IMR-90 (cell line): ENCODE measurements around the gene CARD16. TPM values are rescaled to one million over a fixed set of nuclear protein-coding genes. Genes with fewer than 3 reads are reported as not detected.
A peak's percentile ranks its signal among the peaks of the same experiment; 100 is the strongest.

Source experiments
- ATAC-seq: fragments of 200-7000 bp; cut with Tn5 transposase; 2 replicates; pipeline ENCODE4 v1.9.1; 2020; ENCODE audit warnings: low read depth, mild to moderate bottlenecking, moderate library complexity
- BruUV-seq: library from RNA; stranded (reverse); fragments of 400-500 nt; replicated peaks from 2 replicates; lab custom pipeline; 2021; lab: Mats Ljungman, UMichigan
- CTCF ChIA-PET: fragments of 300-600 bp; formaldehyde crosslinking; extraction: SDS; loops from one replicate; lab custom pipeline; 2021; ENCODE audit warnings: antibody characterized with exemption; lab: Yijun Ruan, JAX
- POLR2A ChIA-PET: fragments of 300-600 bp; sonication (Branson Sonifier 250); formaldehyde crosslinking; loops from one replicate; lab custom pipeline; 2022; ENCODE audit warnings: antibody characterized with exemption; ENCODE audit not compliant: unreplicated experiment; lab: Charles Lee
- DNase-seq: peaks from one replicate; pipeline ENCODE4 v3.0.0; 2013
- H2AFZ ChIP-seq: replicated peaks from 2 replicates; pipeline ENCODE3; 2013; ENCODE audit warnings: low read length, mild to moderate bottlenecking; ENCODE audit not compliant: poor library complexity
- H2AK5ac ChIP-seq: 2 replicates; pipeline ENCODE4 v1.6.1; 2013; ENCODE audit warnings: low read depth, low read length, inconsistent platforms
- H2AK9ac ChIP-seq: replicated peaks from 2 replicates; pipeline ENCODE3; 2013; ENCODE audit warnings: mild to moderate bottlenecking, low read depth, low read length, moderate library complexity; ENCODE audit not compliant: poor library complexity
- H2BK120ac ChIP-seq: 2 replicates; pipeline ENCODE4 v1.6.1; 2013; ENCODE audit warnings: low read depth, low read length, inconsistent platforms
- H2BK15ac ChIP-seq: 3 replicates; pipeline ENCODE4 v1.6.1; 2013; ENCODE audit warnings: low read depth, low read length, inconsistent platforms
- H2BK20ac ChIP-seq: 2 replicates; pipeline ENCODE4 v1.6.1; 2013; ENCODE audit warnings: low read depth, mild to moderate bottlenecking, inconsistent platforms, low read length, moderate library complexity
- H2BK5ac ChIP-seq: 2 replicates; pipeline ENCODE4 v1.6.1; 2013; ENCODE audit warnings: mild to moderate bottlenecking, low read depth, low read length, inconsistent platforms; ENCODE audit not compliant: poor library complexity, severe bottlenecking
- H3K14ac ChIP-seq: replicated peaks from 2 replicates; pipeline ENCODE4 v1.6.1; 2013; ENCODE audit warnings: low read depth, low read length, inconsistent platforms
- H3K18ac ChIP-seq: 2 replicates; pipeline ENCODE4 v1.6.1; 2013; ENCODE audit warnings: low read depth, low read length, control low read depth
- H3K23ac ChIP-seq: 2 replicates; pipeline ENCODE4 v1.6.1; 2013; ENCODE audit warnings: low read depth, low read length, inconsistent platforms
- H3K27ac ChIP-seq: 2 replicates; pipeline ENCODE4 v1.5.1; 2013; ENCODE audit warnings: mild to moderate bottlenecking, control low read depth, low read length; ENCODE audit not compliant: insufficient read depth
- H3K27me3 ChIP-seq: 2 replicates; pipeline ENCODE4 v1.6.1; 2013; ENCODE audit warnings: low read length; ENCODE audit not compliant: control insufficient read depth, insufficient read depth
- H3K36me3 ChIP-seq: 2 replicates; pipeline ENCODE4 v1.6.1; 2013; ENCODE audit warnings: low read length, mixed read lengths; ENCODE audit not compliant: control insufficient read depth, insufficient read depth
- H3K4ac ChIP-seq: 2 replicates; pipeline ENCODE4 v1.6.1; 2013; ENCODE audit warnings: low read depth, low read length, inconsistent platforms
- H3K4me1 ChIP-seq: 2 replicates; pipeline ENCODE4 v1.6.1; 2013; ENCODE audit warnings: low read length, mixed read lengths; ENCODE audit not compliant: control insufficient read depth, insufficient read depth
- H3K4me2 ChIP-seq: 2 replicates; pipeline ENCODE4 v1.6.1; 2013; ENCODE audit warnings: low read depth, mild to moderate bottlenecking, control low read depth, low read length, moderate library complexity
- H3K4me3 ChIP-seq: 2 replicates; pipeline ENCODE4 v1.5.1; 2013; ENCODE audit warnings: low read depth, mild to moderate bottlenecking, control low read depth, low read length, moderate library complexity; ENCODE audit not compliant: insufficient read depth
- H3K56ac ChIP-seq: 2 replicates; pipeline ENCODE4 v1.6.1; 2013; ENCODE audit warnings: low read length, inconsistent platforms; ENCODE audit not compliant: insufficient read depth; ENCODE audit errors: extremely low read depth
- H3K79me1 ChIP-seq, 2 experiments: 2 replicates each; pipeline ENCODE4 v1.6.1; 2013; ENCODE audit warnings: low read length in 2 of 2, inconsistent platforms in 1 of 2, low read depth in 1 of 2
- H3K9ac ChIP-seq: 2 replicates; pipeline ENCODE4 v1.6.1; 2013; ENCODE audit warnings: low read depth, low read length, control low read depth
- H3K9me1 ChIP-seq: 2 replicates; pipeline ENCODE4 v1.6.1; 2013; ENCODE audit warnings: low read length, inconsistent platforms; ENCODE audit not compliant: insufficient read depth
- H3K9me3 ChIP-seq: 2 replicates; pipeline ENCODE4 v1.6.1; 2013; ENCODE audit warnings: low read length; ENCODE audit not compliant: control insufficient read depth, insufficient read depth
- H4K20me1 ChIP-seq: 2 replicates; pipeline ENCODE4 v1.6.1; 2013; ENCODE audit warnings: low read length, inconsistent platforms; ENCODE audit not compliant: insufficient read depth
- H4K5ac ChIP-seq: 2 replicates; pipeline ENCODE4 v1.6.1; 2013; ENCODE audit warnings: mild to moderate bottlenecking, low read depth, low read length, control low read depth
- H4K8ac ChIP-seq, 2 experiments: 2 replicates each; pipeline ENCODE4 v1.6.1; 2013; ENCODE audit warnings: low read depth in 2 of 2, low read length in 2 of 2, control low read depth in 1 of 2, inconsistent platforms in 1 of 2
- H4K91ac ChIP-seq: 2 replicates; pipeline ENCODE4 v1.6.1; 2013; ENCODE audit warnings: low read depth, low read length, inconsistent platforms; ENCODE audit not compliant: insufficient read depth
- MAZ ChIP-seq: IDR thresholded peaks from 2 replicates; pipeline ENCODE4 v1.6.1; 2012; ENCODE audit warnings: low read depth, mild to moderate bottlenecking, low read length, improper control_type of control experiment, moderate library complexity, borderline replicate concordance
- MXI1 ChIP-seq: IDR thresholded peaks from 2 replicates; pipeline ENCODE4 v1.6.1; 2012; ENCODE audit warnings: low read depth, mild to moderate bottlenecking, low read length, moderate library complexity, borderline replicate concordance
- SMC3 ChIP-seq: fragments of 150-350 bp; IDR thresholded peaks from 2 replicates; pipeline ENCODE4 v1.6.1; 2016; ENCODE audit warnings: low read depth, mild to moderate bottlenecking, antibody characterized with exemption, low read length, moderate library complexity
- WGBS, 2 experiments: methylation state at CpG; one replicate each; pipeline versions ENCODE4 v1.1.5 to v1.1.7; 2013; ENCODE audit warnings: missing lambda C conversion rate in 2 of 2; ENCODE audit not compliant: insufficient read length in 1 of 2; ENCODE audit errors: extremely low coverage in 2 of 2; 5-methylcytosine and 5-hydroxymethylcytosine counted together
- dilution Hi-C: fragments of 300-500 bp; cut with HindIII; formaldehyde crosslinking; loops from one replicate; pipeline ENCODE4 v1.14.3; 2018; ENCODE audit warnings: low sequenced_read_pairs; ENCODE audit not compliant: unreplicated experiment
- in situ Hi-C: fragments of 300-500 bp; cut with MboI; formaldehyde crosslinking; loops from 3 replicates; pipeline ENCODE4 v1.14.3; 2019; ENCODE audit warnings: low sequenced_read_pairs, inconsistent platforms, mixed read lengths
- intact Hi-C: fragments of 100-400 bp; cut with micrococcal nuclease; formaldehyde crosslinking; loops from 2 replicates; pipeline ENCODE4 v1.10.0; 2022
- polyA plus RNA-seq, 3 experiments: library from polyadenylated mRNA; depleted of rRNA; stranded (reverse); fragments of >200 nt; gene quantifications; 2 replicates each; pipeline ENCODE4 v1.2.3, GENCODE V29; 2012; ENCODE audit warnings: low replicate concordance in 1 of 3
- total RNA-seq: library from RNA; depleted of rRNA; stranded (reverse); fragments of >200 nt; gene quantifications from 2 replicates; pipeline ENCODE4 v1.2.3, GENCODE V29; 2012
- TF ChIP-seq, protein P1 (sequence below): fragments of 150-350 bp; IDR thresholded peaks from 2 replicates; pipeline ENCODE4 v1.6.1; 2017; ENCODE audit warnings: mild to moderate bottlenecking, antibody characterized with exemption, low read length, low read depth

CARD16 gene
- total and polyA plus RNA-seq, 2 of the 4 experiments (the other 2 are of a cell fraction): 7.9 to 29.2 TPM

DNA sequence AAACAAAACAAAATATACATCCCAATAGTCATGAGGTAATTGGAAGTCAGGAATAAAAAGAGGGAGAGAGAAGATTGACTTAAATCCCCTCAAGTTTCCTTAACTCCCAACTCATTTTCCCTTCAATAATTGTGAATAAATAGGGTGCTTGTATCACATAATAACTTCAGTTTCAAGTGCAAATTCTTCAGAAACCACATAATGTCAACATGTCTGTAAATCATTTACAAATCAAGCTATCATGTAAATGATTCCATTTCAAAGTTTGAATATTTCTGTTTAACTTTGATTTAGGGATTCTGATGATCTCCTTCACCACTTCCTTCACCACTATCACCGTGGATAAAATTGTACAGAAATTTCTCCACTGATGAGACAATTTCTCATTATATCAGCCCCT is 45.4 kb downstream of the CARD16 start:
- dilution Hi-C loops (no loop called here), in situ Hi-C loops (no loop called here), intact Hi-C loops (no loop called here)
- Histone ChIP-seq H3K9ac (no peak overlapping the region), H2AFZ (no peak overlapping the region), H2BK5ac (no peak overlapping the region), H3K4me3 (no peak overlapping the region), H3K4me2 (no peak overlapping the region; the same call in 1 of the 2 replicates), H3K18ac (no peak overlapping the region), H2BK20ac (no peak overlapping the region), H4K20me1 (no peaks in the 10 kb centered on the region), H3K36me3 (no peaks in the 10 kb centered on the region), H4K91ac (no peak overlapping the region), H2BK15ac (no peak overlapping the region), H3K9me1 (no peaks in the 10 kb centered on the region), H2BK120ac (no peak overlapping the region), H2AK5ac (no peak overlapping the region), H3K4me1 (0 out of 2 replicates have a peak, but pooled peaks cover 1% of the 10 kb centered on the region), H4K8ac (no peak overlapping the region), H3K14ac (no peak overlapping the region; the same call in 1 of the 2 replicates), H3K56ac (no peak overlapping the region), H3K79me1 (no peaks in the 10 kb centered on the region), H3K23ac (no peak overlapping the region), H2AK9ac (no peak overlapping the region), H3K9me3 (no peaks in the 10 kb centered on the region), H3K27ac (no peak overlapping the region), H3K4ac (no peak overlapping the region), H3K27me3 (no peaks in the 10 kb centered on the region), H4K5ac (no peak overlapping the region)
- DNase-seq: peak; percentile 3
- no CpG with 5 or more reads among the region's 1 CpG for WGBS, 2 experiments
- BruUV-seq: no TSS peak
- no peak for TF ChIP-seq MXI1
- no peak for TF ChIP-seq SMC3
- TF ChIP-seq MAZ: no peak
- TF ChIP-seq, protein P1, sequence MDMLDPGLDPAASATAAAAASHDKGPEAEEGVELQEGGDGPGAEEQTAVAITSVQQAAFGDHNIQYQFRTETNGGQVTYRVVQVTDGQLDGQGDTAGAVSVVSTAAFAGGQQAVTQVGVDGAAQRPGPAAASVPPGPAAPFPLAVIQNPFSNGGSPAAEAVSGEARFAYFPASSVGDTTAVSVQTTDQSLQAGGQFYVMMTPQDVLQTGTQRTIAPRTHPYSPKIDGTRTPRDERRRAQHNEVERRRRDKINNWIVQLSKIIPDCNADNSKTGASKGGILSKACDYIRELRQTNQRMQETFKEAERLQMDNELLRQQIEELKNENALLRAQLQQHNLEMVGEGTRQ: no peak
- CTCF ChIA-PET: no interaction called here
- no peak for ATAC-seq
- POLR2A ChIA-PET: no interaction called here
